Neural progenitor cell (in vitro differentiated cells): ENCODE data around the gene CPXM1. TPM values are rescaled to one million over a fixed set of nuclear protein-coding genes. Genes with fewer than 3 reads are reported as not detected.
A peak's percentile ranks its signal among the peaks of the same experiment; 100 is the strongest.

Experiments
- DNase-seq: peaks from one replicate; pipeline ENCODE4 v3.0.0-alpha.2; 2016; ENCODE audit warnings: low spot score
- H2AFZ ChIP-seq: fragments of 200-600 bp; sonication (generic); replicated peaks from 2 replicates; pipeline ENCODE4 v1.6.1; 2016; ENCODE audit warnings: antibody characterized with exemption
- H3F3A ChIP-seq: fragments of 200-600 bp; sonication (generic); 2 replicates; pipeline ENCODE4 v1.6.1; 2016; ENCODE audit warnings: antibody characterized with exemption, low read depth
- H3K27ac ChIP-seq: fragments of 200-600 bp; sonication (generic); 2 replicates; pipeline ENCODE4 v1.5.1; 2016; ENCODE audit warnings: mild to moderate bottlenecking
- H3K27me3 ChIP-seq: fragments of 200-600 bp; sonication (generic); 2 replicates; pipeline ENCODE4 v1.6.1; 2016; ENCODE audit warnings: mild to moderate bottlenecking, moderate library complexity
- H3K36me3 ChIP-seq: fragments of 200-600 bp; sonication (generic); 2 replicates; pipeline ENCODE4 v1.5.1; 2016
- H3K4me1 ChIP-seq: fragments of 200-600 bp; sonication (generic); 2 replicates; pipeline ENCODE4 v1.6.1; 2016; ENCODE audit warnings: mixed run types
- H3K4me2 ChIP-seq: fragments of 200-600 bp; sonication (generic); 2 replicates; pipeline ENCODE4 v1.6.1; 2016
- H3K4me3 ChIP-seq: fragments of 200-600 bp; sonication (generic); 2 replicates; pipeline ENCODE4 v1.5.1; 2016
- H3K79me2 ChIP-seq: fragments of 200-600 bp; sonication (generic); 2 replicates; pipeline ENCODE4 v1.6.1; 2016; ENCODE audit warnings: low read depth
- H3K9ac ChIP-seq: fragments of 200-600 bp; sonication (generic); 2 replicates; pipeline ENCODE4 v1.6.1; 2016
- H3K9me3 ChIP-seq: fragments of 200-600 bp; sonication (generic); 2 replicates; pipeline ENCODE4 v1.5.1; 2016; ENCODE audit warnings: low read depth
- H4K20me1 ChIP-seq: fragments of 200-600 bp; sonication (generic); 2 replicates; pipeline ENCODE4 v1.6.1; 2016; ENCODE audit warnings: low read depth
- H3K27ac Mint-ChIP-seq: 3 replicates; pipeline ENCODE4 v1.8.0; 2021; ENCODE audit warnings: mixed read lengths
- H3K27me3 Mint-ChIP-seq: 2 replicates; pipeline ENCODE4 v1.8.0; 2022; ENCODE audit warnings: low read depth, mild to moderate bottlenecking, inconsistent platforms, moderate library complexity, mixed read lengths; ENCODE audit not compliant: insufficient read depth
- H3K36me3 Mint-ChIP-seq: 3 replicates; pipeline ENCODE4 v1.8.0; 2021; ENCODE audit warnings: mixed read lengths
- H3K4me1 Mint-ChIP-seq: 3 replicates; pipeline ENCODE4 v1.8.0; 2021; ENCODE audit warnings: mixed read lengths
- H3K4me3 Mint-ChIP-seq: 3 replicates; pipeline ENCODE4 v1.8.0; 2021; ENCODE audit warnings: mild to moderate bottlenecking, moderate library complexity, mixed read lengths
- H3K9me3 Mint-ChIP-seq: 3 replicates; pipeline ENCODE4 v1.8.0; 2020; ENCODE audit warnings: mixed read lengths
- CTCF ChIP-seq: fragments of 200-600 bp; sonication (generic); IDR thresholded peaks from 2 replicates; pipeline ENCODE4 v1.5.1; 2017; ENCODE audit warnings: antibody characterized with exemption, mild to moderate bottlenecking
- EZH2 ChIP-seq: fragments of 200-600 bp; sonication (generic); IDR thresholded peaks from 2 replicates; pipeline ENCODE4 v1.6.1; 2017; ENCODE audit warnings: antibody characterized with exemption, mild to moderate bottlenecking, moderate library complexity
- EZH2phosphoT487 ChIP-seq: fragments of 200-600 bp; sonication (generic); IDR thresholded peaks from 2 replicates; pipeline ENCODE4 v1.6.1; 2017; ENCODE audit warnings: antibody characterized with exemption
- total RNA-seq: library from RNA; depleted of rRNA; stranded (reverse); fragments of >200 nt; gene quantifications from 2 replicates; pipeline ENCODE4 v1.2.3, GENCODE V29; 2015; ENCODE audit warnings: low replicate concordance

Gene CPXM1
- total RNA-seq, 1 donor from 2014 or later = 76.3 TPM

- peaks cover 32% of the 10 kb centered on the region for H3K4me1 Mint-ChIP-seq
- peaks cover 15% of the 10 kb centered on the region for H3K4me1 ChIP-seq
Observed at GRCh38 chr20:2797136-2797983, 3.1 kb downstream of the CPXM1 start.

GRCh38 chr20:2796011-2796660 lies 4.3 kb downstream of the CPXM1 start:
- peak overlapping the region; percentile 50 for H3K27ac Mint-ChIP-seq
- TF ChIP-seq EZH2 (no peak), CTCF (no peak), EZH2phosphoT487 (no peak)
- no peaks in the 10 kb centered on the region for H3K9me3 Mint-ChIP-seq
- H3K4me3 Mint-ChIP-seq = no peak overlapping the region
- H3K9ac ChIP-seq = no peak overlapping the region
- peaks cover 4% of the 10 kb centered on the region for H3K27me3 ChIP-seq
- no peaks in the 10 kb centered on the region for H4K20me1 ChIP-seq
- H3K4me2 ChIP-seq = no peak overlapping the region
- no peak overlapping the region for H3K4me3 ChIP-seq
- H3K36me3 ChIP-seq = no peaks in the 10 kb centered on the region
- peaks cover 12% of the 10 kb centered on the region for H3K79me2 ChIP-seq
- H3K9me3 ChIP-seq = no peaks in the 10 kb centered on the region
- no peak for DNase-seq
- peaks cover 2% of the 10 kb centered on the region for H3K27me3 Mint-ChIP-seq
- no peak overlapping the region for H2AFZ ChIP-seq
- peaks cover 26% of the 10 kb centered on the region for H3K4me1 Mint-ChIP-seq
- peaks cover 18% of the 10 kb centered on the region for H3K36me3 Mint-ChIP-seq
- no peak overlapping the region for H3K27ac ChIP-seq
- H3K4me1 ChIP-seq = peaks cover 12% of the 10 kb centered on the region
- H3F3A ChIP-seq = peaks cover 28% of the 10 kb centered on the region

More at GRCh38 chr20:2797136-2797983, 3.1 kb downstream of the CPXM1 start:
- no peak overlapping the region for H3K4me2 ChIP-seq
- H3K4me3 ChIP-seq = no peak overlapping the region
- H4K20me1 ChIP-seq = no peaks in the 10 kb centered on the region
- H3K9ac ChIP-seq = no peak overlapping the region
- no peak overlapping the region for H3K27ac ChIP-seq
- peaks cover 18% of the 10 kb centered on the region for H3K36me3 Mint-ChIP-seq
- TF ChIP-seq EZH2 (no peak), CTCF (no peak), EZH2phosphoT487 (no peak)
- H3K27ac Mint-ChIP-seq = no peak overlapping the region
- H3K27me3 ChIP-seq = peaks cover 16% of the 10 kb centered on the region
- H3K9me3 ChIP-seq = no peaks in the 10 kb centered on the region
- H3K79me2 ChIP-seq = peaks cover 12% of the 10 kb centered on the region
- DNase-seq = no peak
- peak overlapping the region; percentile 67 for H3K4me3 Mint-ChIP-seq
- peaks cover 4% of the 10 kb centered on the region for H3K27me3 Mint-ChIP-seq
- no peak overlapping the region for H2AFZ ChIP-seq
- no peaks in the 10 kb centered on the region for H3K9me3 Mint-ChIP-seq
- peaks cover 23% of the 10 kb centered on the region for H3F3A ChIP-seq
- no peaks in the 10 kb centered on the region for H3K36me3 ChIP-seq

- H3K79me2 ChIP-seq = peaks cover 12% of the 10 kb centered on the region
- peaks cover 24% of the 10 kb centered on the region for H3F3A ChIP-seq
- Mint-ChIP-seq H3K4me1 (peaks cover 21% of the 10 kb centered on the region), H3K27ac (no peak overlapping the region), H3K9me3 (no peaks in the 10 kb centered on the region), H3K4me3 (no peak overlapping the region), H3K36me3 (peaks cover 18% of the 10 kb centered on the region), H3K27me3 (peaks cover 2% of the 10 kb centered on the region)
- no peaks in the 10 kb centered on the region for H4K20me1 ChIP-seq
- H3K4me2 ChIP-seq = no peak overlapping the region
- no peak for TF ChIP-seq EZH2phosphoT487
- TF ChIP-seq CTCF = no peak
- TF ChIP-seq EZH2 = no peak
- no peak overlapping the region for H3K9ac ChIP-seq
- H3K4me3 ChIP-seq = no peak overlapping the region
- peaks cover 9% of the 10 kb centered on the region for H3K4me1 ChIP-seq
- H3K27me3 ChIP-seq = no peaks in the 10 kb centered on the region
- H3K27ac ChIP-seq = no peak overlapping the region
- DNase-seq = no peak
- no peaks in the 10 kb centered on the region for H3K36me3 ChIP-seq
- H3K9me3 ChIP-seq = no peaks in the 10 kb centered on the region
- no peak overlapping the region for H2AFZ ChIP-seq
Observed at GRCh38 chr20:2795451-2795850, 5.0 kb downstream of the CPXM1 start.
